Measurements from ENCODE around the gene FUT8.

FUT8 gene

GRCh38 chr14:65413739-65414045 is 1.2 kb downstream of the FUT8 start:
- DNase-seq (ENCODE audit: low read depth) = no peak
- H3K4me3 ChIP-seq (ENCODE audit: control insufficient read depth, low read depth, low read length) = peak overlapping the region; percentile 84
- TF ChIP-seq, protein P1, sequence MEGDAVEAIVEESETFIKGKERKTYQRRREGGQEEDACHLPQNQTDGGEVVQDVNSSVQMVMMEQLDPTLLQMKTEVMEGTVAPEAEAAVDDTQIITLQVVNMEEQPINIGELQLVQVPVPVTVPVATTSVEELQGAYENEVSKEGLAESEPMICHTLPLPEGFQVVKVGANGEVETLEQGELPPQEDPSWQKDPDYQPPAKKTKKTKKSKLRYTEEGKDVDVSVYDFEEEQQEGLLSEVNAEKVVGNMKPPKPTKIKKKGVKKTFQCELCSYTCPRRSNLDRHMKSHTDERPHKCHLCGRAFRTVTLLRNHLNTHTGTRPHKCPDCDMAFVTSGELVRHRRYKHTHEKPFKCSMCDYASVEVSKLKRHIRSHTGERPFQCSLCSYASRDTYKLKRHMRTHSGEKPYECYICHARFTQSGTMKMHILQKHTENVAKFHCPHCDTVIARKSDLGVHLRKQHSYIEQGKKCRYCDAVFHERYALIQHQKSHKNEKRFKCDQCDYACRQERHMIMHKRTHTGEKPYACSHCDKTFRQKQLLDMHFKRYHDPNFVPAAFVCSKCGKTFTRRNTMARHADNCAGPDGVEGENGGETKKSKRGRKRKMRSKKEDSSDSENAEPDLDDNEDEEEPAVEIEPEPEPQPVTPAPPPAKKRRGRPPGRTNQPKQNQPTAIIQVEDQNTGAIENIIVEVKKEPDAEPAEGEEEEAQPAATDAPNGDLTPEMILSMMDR (IDR thresholded peaks at IDR 0.05; ENCODE audit: control insufficient read depth, insufficient read depth, low read depth, low read length, missing control alignments) = no peak

DNA sequence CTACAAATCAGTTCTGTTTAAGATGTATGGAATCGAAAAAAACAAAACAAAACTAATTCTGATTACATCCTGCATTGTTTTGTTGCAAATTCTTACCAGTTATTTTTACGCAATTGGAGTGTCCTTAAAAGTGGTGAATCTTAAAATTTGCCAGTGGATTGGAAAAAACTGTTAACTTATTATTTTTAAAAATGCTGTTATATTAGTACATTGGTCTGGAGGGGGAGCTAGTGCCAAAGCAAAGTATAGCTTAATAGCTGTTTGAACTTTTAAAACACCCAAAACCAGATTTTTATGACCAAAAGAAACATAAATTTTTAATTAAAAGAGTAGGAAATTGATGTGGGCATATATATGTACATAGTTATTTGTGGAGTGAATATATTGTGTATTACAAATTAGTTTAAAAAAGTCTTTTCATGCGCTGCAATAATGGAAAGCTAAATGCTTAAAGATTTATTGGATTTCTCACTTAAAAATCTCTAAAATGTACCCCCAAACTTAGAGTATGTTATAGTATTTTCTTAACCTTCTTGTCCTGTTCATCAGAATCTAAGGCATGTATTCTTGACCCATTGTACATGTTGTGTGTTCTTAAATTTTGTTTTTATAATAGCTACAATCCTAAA is 2.5 kb downstream of the FUT8 start:
- TF ChIP-seq, protein P1 (IDR thresholded peaks at IDR 0.05; ENCODE audit: control insufficient read depth, insufficient read depth, low read depth, low read length, missing control alignments) = peak; percentile 50
- no peak for DNase-seq (ENCODE audit: low read depth)
- no peak overlapping the region for H3K4me3 ChIP-seq (ENCODE audit: control insufficient read depth, low read depth, low read length)

- no peak for DNase-seq (ENCODE audit: low read depth)
- TF ChIP-seq, protein P1 (IDR thresholded peaks at IDR 0.05; ENCODE audit: control insufficient read depth, insufficient read depth, low read depth, low read length, missing control alignments) = no peak
- H3K4me3 ChIP-seq (ENCODE audit: control insufficient read depth, low read depth, low read length) = no peak overlapping the region
Measured at GRCh38 chr14:65415613-65416012, 3.1 kb downstream of the FUT8 start.

DNA sequence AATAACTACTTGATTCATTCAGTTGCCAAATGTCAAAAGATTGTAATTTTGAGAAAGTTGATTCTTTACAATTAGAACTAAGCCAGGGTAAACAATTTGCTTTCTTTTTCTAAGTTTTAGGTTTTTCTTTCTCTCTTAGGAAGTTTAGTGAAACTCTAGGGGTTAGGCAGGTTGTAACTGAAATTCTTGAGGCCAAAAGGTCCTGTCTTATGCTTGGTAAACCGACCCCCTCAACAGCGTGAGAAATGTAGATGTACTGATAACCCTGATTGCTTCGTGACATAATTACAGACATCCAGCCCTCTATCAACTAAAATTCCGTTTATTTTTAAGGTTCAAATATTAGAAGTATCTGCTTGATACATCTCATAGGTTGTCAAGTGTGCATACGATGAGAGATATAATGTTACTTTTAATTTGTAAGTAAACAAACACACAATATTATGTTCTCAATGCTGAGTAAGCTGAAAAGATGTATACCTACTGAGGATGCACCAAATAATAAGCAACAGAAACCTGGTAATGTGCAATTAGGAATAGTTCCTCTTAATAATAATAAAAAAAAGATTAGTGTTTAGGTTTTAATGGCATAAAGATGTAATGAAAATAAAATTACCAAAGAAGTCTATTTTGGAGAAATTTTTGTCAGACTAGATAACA is 7.2 kb downstream of the FUT8 start:
- DNase-seq (ENCODE audit: low read depth) = no peak
- no peak overlapping the region for H3K4me3 ChIP-seq (ENCODE audit: control insufficient read depth, low read depth, low read length)
- TF ChIP-seq, protein P1 (IDR thresholded peaks at IDR 0.05; ENCODE audit: control insufficient read depth, insufficient read depth, low read depth, low read length, missing control alignments) = no peak

- TF ChIP-seq, protein P1 (IDR thresholded peaks at IDR 0.05; ENCODE audit: control insufficient read depth, insufficient read depth, low read depth, low read length, missing control alignments) = no peak
- DNase-seq (ENCODE audit: low read depth) = peak; percentile 55
- H3K4me3 ChIP-seq (ENCODE audit: control insufficient read depth, low read depth, low read length) = no peak overlapping the region; the same call in none of the 2 replicates
Measured at GRCh38 chr14:65421201-65421981, 8.9 kb downstream of the FUT8 start.

GRCh38 chr14:65422088-65422834 is 9.7 kb downstream of the FUT8 start:
- DNase-seq (ENCODE audit: low read depth) = no peak
- no peak overlapping the region; the same call in 1 of the 2 replicates for H3K4me3 ChIP-seq (ENCODE audit: control insufficient read depth, low read depth, low read length)
- TF ChIP-seq, protein P1 (IDR thresholded peaks at IDR 0.05; ENCODE audit: control insufficient read depth, insufficient read depth, low read depth, low read length, missing control alignments) = no peak
